Measurements from ENCODE around the gene CD1C. TPM values are rescaled to one million over a fixed set of nuclear protein-coding genes. Genes with fewer than 3 reads are reported as not detected.

CD1C gene
- total RNA-seq, 1 donor from 2014 or later = not detected

DNA sequence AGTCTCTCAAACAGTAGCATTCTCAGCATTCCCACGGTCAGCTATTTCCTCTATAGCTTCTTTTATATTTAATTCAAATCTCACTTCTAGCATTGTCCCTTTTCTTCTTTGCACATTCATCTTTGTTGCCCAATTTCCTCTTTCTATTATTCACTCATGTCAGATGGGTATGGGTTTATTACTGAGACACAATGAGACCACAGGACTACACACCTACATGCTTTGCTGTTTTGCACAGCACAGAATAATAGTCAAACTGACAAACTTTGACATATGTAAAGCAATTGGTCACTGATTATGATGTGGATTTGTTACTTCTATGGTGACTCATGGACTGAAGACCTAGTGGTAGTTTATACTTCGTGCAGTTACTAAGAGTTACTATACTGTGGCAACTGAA is 5.8 kb upstream of the CD1C start:
- Mint-ChIP-seq H3K9me3 (peaks cover 5% of the 10 kb centered on the region), H3K4me3 (no peak overlapping the region), H3K27ac (ENCODE audit: unreplicated experiment) (no peak overlapping the region), H3K36me3 (ENCODE audit: low read depth) (peaks cover 5% of the 10 kb centered on the region), H3K27me3 (ENCODE audit: low read depth) (peaks cover 11% of the 10 kb centered on the region), H3K4me1 (peaks cover 11% of the 10 kb centered on the region)
- DNase-seq (ENCODE audit: low read depth, low spot score) = no peak
- TF ChIP-seq, protein P1, sequence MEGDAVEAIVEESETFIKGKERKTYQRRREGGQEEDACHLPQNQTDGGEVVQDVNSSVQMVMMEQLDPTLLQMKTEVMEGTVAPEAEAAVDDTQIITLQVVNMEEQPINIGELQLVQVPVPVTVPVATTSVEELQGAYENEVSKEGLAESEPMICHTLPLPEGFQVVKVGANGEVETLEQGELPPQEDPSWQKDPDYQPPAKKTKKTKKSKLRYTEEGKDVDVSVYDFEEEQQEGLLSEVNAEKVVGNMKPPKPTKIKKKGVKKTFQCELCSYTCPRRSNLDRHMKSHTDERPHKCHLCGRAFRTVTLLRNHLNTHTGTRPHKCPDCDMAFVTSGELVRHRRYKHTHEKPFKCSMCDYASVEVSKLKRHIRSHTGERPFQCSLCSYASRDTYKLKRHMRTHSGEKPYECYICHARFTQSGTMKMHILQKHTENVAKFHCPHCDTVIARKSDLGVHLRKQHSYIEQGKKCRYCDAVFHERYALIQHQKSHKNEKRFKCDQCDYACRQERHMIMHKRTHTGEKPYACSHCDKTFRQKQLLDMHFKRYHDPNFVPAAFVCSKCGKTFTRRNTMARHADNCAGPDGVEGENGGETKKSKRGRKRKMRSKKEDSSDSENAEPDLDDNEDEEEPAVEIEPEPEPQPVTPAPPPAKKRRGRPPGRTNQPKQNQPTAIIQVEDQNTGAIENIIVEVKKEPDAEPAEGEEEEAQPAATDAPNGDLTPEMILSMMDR (conservative IDR thresholded peaks at IDR 0.05) = no peak

DNA sequence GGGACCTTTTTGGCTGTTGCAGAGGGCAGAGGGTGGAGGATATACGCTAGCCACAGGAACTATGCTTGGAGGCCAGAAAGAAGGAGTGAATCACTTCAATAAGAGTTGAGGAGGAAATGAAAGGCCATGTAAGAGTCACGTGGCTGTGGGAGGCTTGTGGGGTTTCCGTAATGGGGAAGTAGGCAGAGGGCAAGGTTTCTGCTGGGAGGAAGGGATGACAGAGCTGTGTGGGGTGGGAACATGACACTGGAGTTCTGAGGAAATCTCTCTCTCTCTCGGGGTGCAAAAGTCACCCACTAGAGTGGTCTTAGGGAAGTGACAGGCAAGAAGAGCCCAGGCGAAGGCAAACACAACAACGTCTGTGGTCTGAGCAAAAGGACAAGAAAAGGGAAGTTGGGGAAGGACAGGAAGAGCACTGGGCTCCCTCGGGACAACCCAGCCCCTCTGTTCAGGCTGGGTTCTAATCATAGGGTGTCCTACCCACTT is 3.9 kb upstream of the CD1C start:
- Mint-ChIP-seq H3K27ac (ENCODE audit: unreplicated experiment) (no peak overlapping the region), H3K4me1 (peaks cover 11% of the 10 kb centered on the region), H3K36me3 (ENCODE audit: low read depth) (peaks cover 5% of the 10 kb centered on the region), H3K27me3 (ENCODE audit: low read depth) (peaks cover 11% of the 10 kb centered on the region), H3K4me3 (no peak overlapping the region), H3K9me3 (peaks cover 5% of the 10 kb centered on the region)
- TF ChIP-seq, protein P1 (conservative IDR thresholded peaks at IDR 0.05) = no peak
- DNase-seq (ENCODE audit: low read depth, low spot score) = no peak

DNA sequence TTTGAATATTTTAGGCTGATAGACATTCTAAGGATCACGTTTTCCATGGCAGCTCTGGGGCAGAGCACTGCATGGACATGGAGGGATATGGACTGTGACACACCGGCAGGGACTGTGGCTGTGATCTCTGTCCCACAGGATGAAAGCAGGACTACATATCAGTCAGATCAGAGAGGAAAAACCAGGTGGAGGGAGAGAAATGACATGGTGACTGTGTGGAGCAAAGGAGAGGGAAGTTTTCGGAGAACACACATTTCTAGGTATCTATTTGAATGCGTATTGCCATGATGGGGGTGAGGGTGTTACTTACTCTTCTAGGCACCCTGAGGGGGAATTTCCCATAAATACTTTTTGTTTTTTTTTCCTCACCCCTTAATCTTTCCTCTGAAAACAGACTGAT is 3.2 kb upstream of the CD1C start:
- TF ChIP-seq, protein P1 (conservative IDR thresholded peaks at IDR 0.05) = no peak

DNA sequence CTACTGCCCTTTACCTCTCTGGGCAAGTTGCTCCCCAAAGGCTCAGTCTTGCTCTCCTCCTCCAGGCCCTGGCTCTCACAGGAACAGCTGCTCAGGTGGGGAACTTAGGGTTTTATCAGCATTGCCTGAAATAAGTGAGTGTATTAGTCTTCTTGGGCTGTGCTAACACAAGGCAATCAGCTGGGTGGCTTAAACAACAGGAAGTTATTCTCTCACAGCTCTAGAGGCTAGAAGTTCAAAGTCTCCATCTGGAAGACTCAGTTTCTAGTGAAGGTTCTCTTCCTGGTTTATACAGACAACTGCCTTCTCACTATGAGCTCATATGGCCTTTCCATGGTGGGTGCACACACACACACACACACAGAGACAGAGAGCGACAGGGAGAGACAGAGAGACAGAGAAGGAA is 2.8 kb upstream of the CD1C start:
- TF ChIP-seq, protein P1 (conservative IDR thresholded peaks at IDR 0.05) = no peak
- Mint-ChIP-seq H3K27me3 (ENCODE audit: low read depth) (peaks cover 11% of the 10 kb centered on the region), H3K4me1 (peaks cover 11% of the 10 kb centered on the region), H3K27ac (ENCODE audit: unreplicated experiment) (no peak overlapping the region), H3K9me3 (no peaks in the 10 kb centered on the region), H3K4me3 (no peak overlapping the region), H3K36me3 (ENCODE audit: low read depth) (no peaks in the 10 kb centered on the region)
- no peak for DNase-seq (ENCODE audit: low read depth, low spot score)

More for the DNA sequence above, 3.2 kb upstream of the CD1C start:
- H3K27me3 Mint-ChIP-seq (ENCODE audit: low read depth) = peaks cover 11% of the 10 kb centered on the region
- H3K4me1 Mint-ChIP-seq = peaks cover 11% of the 10 kb centered on the region
- H3K36me3 Mint-ChIP-seq (ENCODE audit: low read depth) = peaks cover 2% of the 10 kb centered on the region
- DNase-seq (ENCODE audit: low read depth, low spot score) = no peak
- peaks cover 1% of the 10 kb centered on the region for H3K9me3 Mint-ChIP-seq
- H3K27ac Mint-ChIP-seq (ENCODE audit: unreplicated experiment) = no peak overlapping the region
- H3K4me3 Mint-ChIP-seq = no peak overlapping the region

DNA sequence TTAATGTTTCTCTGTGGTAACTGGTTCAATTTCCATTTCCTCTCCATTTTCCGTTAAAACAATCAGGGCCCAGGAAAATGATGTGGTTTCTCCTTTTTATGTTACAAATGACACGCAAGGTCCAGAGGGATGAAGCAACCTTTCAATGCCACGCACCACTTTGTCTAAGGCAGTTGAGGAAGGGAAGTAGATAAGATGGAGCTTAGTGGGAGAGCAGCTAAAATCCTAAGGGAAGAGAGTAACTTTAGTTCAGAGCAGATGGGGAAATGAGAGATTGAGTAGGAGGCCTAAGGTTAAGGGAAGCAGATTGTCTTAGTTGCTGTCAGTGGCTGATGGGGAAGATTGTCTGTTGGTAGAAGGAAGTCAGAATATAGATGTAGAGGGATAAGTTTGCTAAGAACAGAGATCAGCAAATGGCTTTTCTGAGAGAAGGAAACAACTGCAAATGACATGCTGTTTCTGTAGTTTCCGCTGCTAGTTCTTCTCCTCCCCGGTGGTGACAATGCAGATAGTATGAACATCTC is 660 bp downstream of the CD1C start:
- no peaks in the 10 kb centered on the region for H3K9me3 Mint-ChIP-seq
- H3K4me3 Mint-ChIP-seq = no peak overlapping the region

More for the DNA sequence above, 660 bp downstream of the CD1C start:
- TF ChIP-seq, protein P1 (conservative IDR thresholded peaks at IDR 0.05) = no peak
- Mint-ChIP-seq H3K27me3 (ENCODE audit: low read depth) (peaks cover 8% of the 10 kb centered on the region), H3K27ac (ENCODE audit: unreplicated experiment) (no peak overlapping the region), H3K36me3 (ENCODE audit: low read depth) (no peaks in the 10 kb centered on the region), H3K4me1 (no peaks in the 10 kb centered on the region)
- no peak for DNase-seq (ENCODE audit: low read depth, low spot score)
